ENCODE data around the gene SMARCC1. TPM values are rescaled to one million over a fixed set of nuclear protein-coding genes. Genes with fewer than 3 reads are reported as not detected.

SMARCC1 gene
- total RNA-seq, 4 donors from 2014 or later = 38.5 to 54.2 (median 42.9) TPM

DNA sequence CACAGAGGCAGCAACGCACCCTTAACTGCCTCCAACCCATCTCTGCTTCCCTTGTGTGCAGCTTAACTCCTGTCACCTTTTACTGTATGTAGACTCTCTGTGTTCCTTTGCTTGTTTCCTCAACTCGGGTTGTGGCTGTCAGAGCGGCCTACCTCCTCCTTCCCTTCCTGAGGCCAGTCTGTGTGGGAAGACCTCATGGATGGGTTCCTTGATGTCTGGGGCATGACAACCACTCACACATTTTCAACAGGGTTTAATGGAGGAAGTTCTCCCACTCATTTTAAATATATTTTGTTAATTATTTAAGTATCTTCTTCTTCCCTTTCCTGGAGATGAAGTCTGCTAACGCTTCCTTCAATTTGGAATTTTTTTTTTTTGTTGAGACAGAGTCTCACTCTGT is 201.2 kb downstream of the SMARCC1 start:
- WGBS, 2 donors = 65 to 80% methylated on average over 4 of the region's 4 CpGs
- intact Hi-C loops (cut with DNase I; ENCODE audit: low total_unique reads) = no loop called here
- TF ChIP-seq, protein P1, sequence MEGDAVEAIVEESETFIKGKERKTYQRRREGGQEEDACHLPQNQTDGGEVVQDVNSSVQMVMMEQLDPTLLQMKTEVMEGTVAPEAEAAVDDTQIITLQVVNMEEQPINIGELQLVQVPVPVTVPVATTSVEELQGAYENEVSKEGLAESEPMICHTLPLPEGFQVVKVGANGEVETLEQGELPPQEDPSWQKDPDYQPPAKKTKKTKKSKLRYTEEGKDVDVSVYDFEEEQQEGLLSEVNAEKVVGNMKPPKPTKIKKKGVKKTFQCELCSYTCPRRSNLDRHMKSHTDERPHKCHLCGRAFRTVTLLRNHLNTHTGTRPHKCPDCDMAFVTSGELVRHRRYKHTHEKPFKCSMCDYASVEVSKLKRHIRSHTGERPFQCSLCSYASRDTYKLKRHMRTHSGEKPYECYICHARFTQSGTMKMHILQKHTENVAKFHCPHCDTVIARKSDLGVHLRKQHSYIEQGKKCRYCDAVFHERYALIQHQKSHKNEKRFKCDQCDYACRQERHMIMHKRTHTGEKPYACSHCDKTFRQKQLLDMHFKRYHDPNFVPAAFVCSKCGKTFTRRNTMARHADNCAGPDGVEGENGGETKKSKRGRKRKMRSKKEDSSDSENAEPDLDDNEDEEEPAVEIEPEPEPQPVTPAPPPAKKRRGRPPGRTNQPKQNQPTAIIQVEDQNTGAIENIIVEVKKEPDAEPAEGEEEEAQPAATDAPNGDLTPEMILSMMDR (IDR thresholded peaks at IDR 0.05) = no peak
- no peak for TF ChIP-seq POLR2A (IDR thresholded peaks at IDR 0.05)
- H3K4me3 ChIP-seq (ENCODE audit: low read depth, poor library complexity, severe bottlenecking) = no peak overlapping the region
- DNase-seq (ENCODE audit: low spot score in 2 of 2) = no peak

DNA sequence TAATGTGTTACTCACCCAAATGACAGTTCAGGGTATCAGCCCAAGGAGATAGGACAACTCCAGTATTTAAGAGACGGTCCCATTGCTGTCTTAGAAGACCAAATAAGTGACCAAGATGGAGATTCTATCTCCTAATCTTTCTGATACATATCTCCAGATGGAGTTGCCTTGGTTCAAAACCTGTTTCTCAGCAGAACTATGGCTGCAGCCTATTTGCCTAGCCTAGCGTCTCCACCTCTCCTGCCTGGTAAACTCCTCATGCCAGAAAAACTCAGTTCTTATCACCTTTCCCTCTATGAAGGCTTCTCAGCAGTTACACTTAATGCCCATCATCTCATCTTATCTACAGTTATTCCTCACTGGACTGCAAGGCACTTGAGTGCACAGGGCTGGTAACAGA is 201.8 kb downstream of the SMARCC1 start:
- no peak for DNase-seq (ENCODE audit: low spot score in 2 of 2)
- 89 to 90% methylated on average over 2 of the region's 2 CpGs for WGBS, 2 donors
- TF ChIP-seq, protein P1 (IDR thresholded peaks at IDR 0.05) = no peak
- no peak for TF ChIP-seq POLR2A (IDR thresholded peaks at IDR 0.05)
- intact Hi-C loops (cut with DNase I; ENCODE audit: low total_unique reads) = no loop called here
- no peak overlapping the region for H3K4me3 ChIP-seq (ENCODE audit: low read depth, poor library complexity, severe bottlenecking)

- H3K4me3 ChIP-seq (ENCODE audit: low read depth, poor library complexity, severe bottlenecking) = peak within 1 kb of the TSS; percentile 40
- TF ChIP-seq, protein P1 (IDR thresholded peaks at IDR 0.05) = no peak
- TF ChIP-seq POLR2A (IDR thresholded peaks at IDR 0.05) = no peak
- DNase-seq (ENCODE audit: low spot score in 2 of 2) = no peak
- WGBS, 2 donors = 6 to 7% methylated on average over 49 to 71 of the region's 121 CpGs
- intact Hi-C loops (cut with DNase I; ENCODE audit: low total_unique reads) = no loop called here
Observed at GRCh38 chr3:47578691-47579632, 202.7 kb downstream of the SMARCC1 start, which contains the start of gene CSPG5. CSPG5 (minus strand) TSS chr3:47578865; CDS start chr3:47578693, 172 bp downstream.

- H3K4me3 ChIP-seq (ENCODE audit: low read depth, poor library complexity, severe bottlenecking) = peak overlapping the region; percentile 40
- intact Hi-C loops (cut with DNase I; ENCODE audit: low total_unique reads) = no loop called here
- peak in 1 of 2 donors; percentile 87 for DNase-seq (ENCODE audit: low spot score in 2 of 2)
- WGBS, 2 donors = 0 to 3% methylated on average over 2 to 18 of the region's 57 CpGs
- TF ChIP-seq POLR2A (IDR thresholded peaks at IDR 0.05) = no peak
- TF ChIP-seq, protein P1 (IDR thresholded peaks at IDR 0.05) = no peak
Observed at GRCh38 chr3:47578119-47578632, 203.5 kb downstream of the SMARCC1 start.

- DNase-seq (ENCODE audit: low spot score in 2 of 2) = no peak
- H3K4me3 ChIP-seq (ENCODE audit: low read depth, poor library complexity, severe bottlenecking) = no peak overlapping the region
- 7 to 15% methylated on average over 8 to 13 of the region's 49 CpGs for WGBS, 2 donors
- TF ChIP-seq, protein P1 (IDR thresholded peaks at IDR 0.05) = no peak
- no peak for TF ChIP-seq POLR2A (IDR thresholded peaks at IDR 0.05)
- intact Hi-C loops (cut with DNase I; ENCODE audit: low total_unique reads) = no loop called here
Observed at GRCh38 chr3:47577583-47578118, 204.0 kb downstream of the SMARCC1 start.
